Testis (tissue), 3 donors: ENCODE measurements around the gene PRDX2. TPM values are rescaled to one million over a fixed set of nuclear protein-coding genes. Genes with fewer than 3 reads are reported as not detected.
A peak's percentile ranks its signal among the peaks of the same experiment; 100 is the strongest.

Experiments used
- DNase-seq: peaks from one replicate; pipeline ENCODE4 v3.0.0-alpha.2; 2019
- H3K27ac ChIP-seq, 2 donors: fragments of 200-600 bp; sonication (generic); one replicate each; pipeline ENCODE4 v1.5.1; 2019
- H3K27me3 ChIP-seq: fragments of 200-600 bp; sonication (generic); one replicate; pipeline ENCODE4 v1.5.1; 2019
- H3K36me3 ChIP-seq: fragments of 200-600 bp; sonication (generic); one replicate; pipeline ENCODE4 v1.5.1; 2017; ENCODE audit warnings: low read depth; ENCODE audit errors: missing control alignments
- H3K4me1 ChIP-seq: fragments of 200-600 bp; sonication (generic); one replicate; pipeline ENCODE4 v1.5.1; 2019
- H3K4me3 ChIP-seq, 2 donors: fragments of 200-600 bp; sonication (generic); one replicate each; pipeline ENCODE4 v1.5.1; 2017 to 2019
- H3K9me3 ChIP-seq: fragments of 200-600 bp; sonication (generic); one replicate; pipeline ENCODE4 v1.5.1; 2017
- POLR2A ChIP-seq: fragments of 450-650 bp; IDR thresholded peaks from one replicate; pipeline ENCODE4 v1.6.1; 2017; ENCODE audit warnings: antibody characterized with exemption, mild to moderate bottlenecking, moderate library complexity
- WGBS, 2 donors: methylation state at CpG; one replicate each; pipeline ENCODE4 v1.1.5; 2018; 5-methylcytosine and 5-hydroxymethylcytosine counted together
- intact Hi-C: fragments of 100-400 bp; cut with DNase I; formaldehyde crosslinking; loops from one replicate; pipeline ENCODE4 v1.15.1; 2023; ENCODE audit warnings: low total_unique reads
- polyA plus RNA-seq: library from polyadenylated mRNA; stranded (reverse); fragments of 350-450 nt; fragmentation: Illumina TruSeq; extraction: RNeasy Lipid Tissue Mini Kit (QIAGEN cat#74804); gene quantifications from one replicate; pipeline ENCODE4 v1.2.3, GENCODE V29; 2014; ENCODE audit warnings: low read depth, low replicate concordance; ENCODE audit not compliant: insufficient read depth
- total RNA-seq, 2 donors: library from RNA; depleted of rRNA; stranded (reverse); fragments of >200 nt; gene quantifications; one replicate each; pipeline ENCODE4 v1.2.3, GENCODE V29; 2016
- TF ChIP-seq, protein P1 (sequence below), 3 experiments: fragments of 450-650 bp in 2 of 3; fragments of 200-600 bp in 1 of 3; sonication (generic) in 1 of 3; IDR thresholded peaks; one replicate each; pipeline ENCODE4 v1.5.1; 2016 to 2019; ENCODE audit warnings: antibody characterized with exemption in 3 of 3, mild to moderate bottlenecking in 2 of 3, moderate library complexity in 1 of 3

The PRDX2 gene
- total and polyA plus RNA-seq, 3 donors from 2014 or later: 72.1 to 117 (median 87.1) TPM

DNA sequence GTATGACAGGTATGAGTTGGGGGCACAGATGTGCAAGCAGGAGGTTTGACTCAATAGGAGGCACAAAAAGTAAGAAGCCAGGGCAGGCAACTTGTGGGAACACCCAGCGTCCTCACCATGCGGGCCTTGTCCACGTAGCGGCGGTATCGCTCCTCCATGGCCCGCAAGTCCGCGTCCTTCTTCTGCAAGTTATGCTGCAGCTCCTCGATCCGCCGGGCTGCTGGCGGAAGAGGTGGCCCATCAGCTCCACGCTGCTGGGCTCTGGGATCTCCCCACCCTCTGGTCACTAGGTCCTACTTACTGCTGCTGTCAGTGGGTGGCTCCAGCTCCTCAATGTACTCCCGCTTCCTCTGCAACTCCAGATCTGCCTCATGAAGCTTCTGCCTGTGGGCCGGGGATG, 36.9 kb downstream of the PRDX2 start:
- TF ChIP-seq, protein P1, sequence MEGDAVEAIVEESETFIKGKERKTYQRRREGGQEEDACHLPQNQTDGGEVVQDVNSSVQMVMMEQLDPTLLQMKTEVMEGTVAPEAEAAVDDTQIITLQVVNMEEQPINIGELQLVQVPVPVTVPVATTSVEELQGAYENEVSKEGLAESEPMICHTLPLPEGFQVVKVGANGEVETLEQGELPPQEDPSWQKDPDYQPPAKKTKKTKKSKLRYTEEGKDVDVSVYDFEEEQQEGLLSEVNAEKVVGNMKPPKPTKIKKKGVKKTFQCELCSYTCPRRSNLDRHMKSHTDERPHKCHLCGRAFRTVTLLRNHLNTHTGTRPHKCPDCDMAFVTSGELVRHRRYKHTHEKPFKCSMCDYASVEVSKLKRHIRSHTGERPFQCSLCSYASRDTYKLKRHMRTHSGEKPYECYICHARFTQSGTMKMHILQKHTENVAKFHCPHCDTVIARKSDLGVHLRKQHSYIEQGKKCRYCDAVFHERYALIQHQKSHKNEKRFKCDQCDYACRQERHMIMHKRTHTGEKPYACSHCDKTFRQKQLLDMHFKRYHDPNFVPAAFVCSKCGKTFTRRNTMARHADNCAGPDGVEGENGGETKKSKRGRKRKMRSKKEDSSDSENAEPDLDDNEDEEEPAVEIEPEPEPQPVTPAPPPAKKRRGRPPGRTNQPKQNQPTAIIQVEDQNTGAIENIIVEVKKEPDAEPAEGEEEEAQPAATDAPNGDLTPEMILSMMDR (IDR thresholded peaks at IDR 0.05): no peak
- TF ChIP-seq POLR2A: no peak
- intact Hi-C loops: no loop called here

DNA sequence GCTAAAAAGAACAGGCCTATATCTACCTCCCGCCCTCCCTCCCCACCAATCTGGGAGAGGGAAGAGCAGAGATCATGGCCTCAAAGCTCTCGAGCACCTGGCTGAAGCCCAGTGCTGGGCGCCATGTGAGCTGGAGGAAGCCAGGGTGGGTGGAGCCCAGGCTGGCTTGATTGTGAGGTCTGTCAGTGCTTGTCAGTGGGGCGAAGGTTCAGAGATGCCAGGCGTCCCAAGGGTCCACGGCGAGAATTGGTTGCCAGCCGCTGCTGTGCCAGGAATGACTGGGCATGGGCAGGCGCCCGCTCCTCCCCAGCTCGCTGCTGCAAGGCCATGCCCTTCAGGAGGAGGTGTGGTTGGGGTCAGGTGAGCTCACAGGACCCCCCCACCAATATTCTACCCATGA, 38.5 kb downstream of the PRDX2 start:
- intact Hi-C loops: no loop called here
- Histone ChIP-seq H3K36me3 (no peaks in the 10 kb centered on the region), H3K4me3 (no peak overlapping the region), H3K27ac (no peak overlapping the region), H3K27me3 (no peaks in the 10 kb centered on the region), H3K9me3 (no peaks in the 10 kb centered on the region), H3K4me1 (no peaks in the 10 kb centered on the region)
- no peak for DNase-seq
- no peak for TF ChIP-seq POLR2A
- TF ChIP-seq, protein P1 (IDR thresholded peaks at IDR 0.05): no peak
- WGBS, 2 donors: 93 to 98% methylated on average over 9 to 11 of the region's 11 CpGs

More for the DNA sequence above, 36.9 kb downstream of the PRDX2 start:
- WGBS, 2 donors: 78 to 91% methylated on average over 11 to 16 of the region's 16 CpGs
- Histone ChIP-seq H3K4me3 (no peak overlapping the region), H3K27ac (no peak overlapping the region), H3K4me1 (no peaks in the 10 kb centered on the region), H3K9me3 (no peaks in the 10 kb centered on the region), H3K36me3 (no peaks in the 10 kb centered on the region), H3K27me3 (no peaks in the 10 kb centered on the region)
- no peak for DNase-seq

DNA sequence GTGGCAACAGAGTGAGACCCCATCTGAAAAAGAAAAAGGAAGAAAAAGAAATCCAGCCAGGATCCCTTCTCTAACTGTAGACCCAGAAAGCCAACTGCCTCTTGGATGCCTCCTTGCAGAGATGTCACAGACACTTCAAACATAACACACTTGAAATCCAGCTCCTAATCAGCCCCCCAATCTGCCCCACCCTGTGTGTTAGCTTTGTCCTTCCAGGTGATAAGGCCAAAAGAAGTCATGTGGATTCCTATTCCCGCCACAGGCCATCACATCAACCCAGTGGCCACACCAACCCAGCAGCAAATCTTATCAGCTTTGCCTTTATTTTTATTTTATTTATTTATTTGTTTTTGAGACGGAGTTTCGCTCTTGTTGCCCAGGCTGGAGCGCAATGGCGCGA, 41.9 kb downstream of the PRDX2 start:
- DNase-seq: no peak
- no peaks in the 10 kb centered on the region for H3K36me3 ChIP-seq
- no peaks in the 10 kb centered on the region for H3K9me3 ChIP-seq
- H3K4me1 ChIP-seq: peaks cover 2% of the 10 kb centered on the region
- H3K4me3 ChIP-seq: no peak overlapping the region
- intact Hi-C loops: no loop called here
- no peak overlapping the region for H3K27ac ChIP-seq
- TF ChIP-seq, protein P1 (IDR thresholded peaks at IDR 0.05): no peak
- TF ChIP-seq POLR2A: no peak
- 94 to 95% methylated on average over 6 of the region's 6 CpGs for WGBS, 2 donors
- no peaks in the 10 kb centered on the region for H3K27me3 ChIP-seq

DNA sequence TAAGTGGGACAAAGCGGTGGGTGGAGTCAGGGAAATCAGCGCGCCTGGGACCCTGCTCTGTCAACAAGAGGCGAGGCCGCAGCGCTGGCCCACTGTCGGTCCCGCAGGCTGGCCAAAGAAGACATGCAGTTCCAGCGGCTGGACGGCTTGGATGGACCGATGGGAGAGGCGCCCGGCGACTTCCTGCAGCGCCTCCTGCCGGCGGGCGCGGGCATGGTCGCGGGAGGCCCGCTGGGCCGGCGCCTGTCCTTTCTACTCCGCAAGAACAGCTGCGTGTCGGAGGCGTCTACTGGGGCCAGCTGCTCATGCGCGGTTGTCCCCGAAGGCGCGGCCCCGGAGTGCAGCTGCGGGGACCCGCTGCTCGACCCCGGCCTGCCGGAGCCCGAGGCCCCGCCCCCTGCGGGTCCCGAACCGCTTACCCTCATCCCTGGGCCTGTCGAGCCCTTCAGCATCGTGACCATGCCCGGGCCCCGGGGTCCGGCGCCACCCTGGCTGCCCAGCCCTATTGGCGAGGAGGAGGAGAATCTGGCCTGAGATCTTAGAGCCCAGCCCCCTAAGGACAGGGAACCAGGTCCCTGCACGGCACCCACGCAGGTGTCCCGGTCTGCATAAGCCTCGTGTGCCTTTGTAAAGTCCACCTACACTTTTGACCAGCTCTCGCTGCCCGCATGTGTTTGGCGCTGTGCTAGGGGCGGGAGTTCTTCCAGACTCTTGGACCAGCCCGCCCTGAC, 43.9 kb downstream of the PRDX2 start:
- no peaks in the 10 kb centered on the region for H3K9me3 ChIP-seq
- no peak overlapping the region for H3K27ac ChIP-seq
- peaks cover 2% of the 10 kb centered on the region for H3K4me1 ChIP-seq
- H3K27me3 ChIP-seq: no peaks in the 10 kb centered on the region
- H3K4me3 ChIP-seq: peak overlapping the region; percentile 33 to 50
- no peaks in the 10 kb centered on the region for H3K36me3 ChIP-seq
- 7 to 10% methylated on average over 25 to 53 of the region's 60 CpGs for WGBS, 2 donors
- intact Hi-C loops: no loop called here
- DNase-seq: peak; percentile 80
- TF ChIP-seq, protein P1 (IDR thresholded peaks at IDR 0.05): peak; percentile 74 to 94 (median 89)
- no peak for TF ChIP-seq POLR2A
